Osteocyte (in vitro differentiated cells): ENCODE data around the gene IL1R2. TPM values are rescaled to one million over a fixed set of nuclear protein-coding genes. Genes with fewer than 3 reads are reported as not detected.

Source experiments
- DNase-seq: peaks from one replicate; pipeline ENCODE4 v3.0.0; 2021; ENCODE audit warnings: mixed read lengths; ENCODE audit not compliant: unreplicated experiment; ENCODE audit errors: extremely low spot score
- H3K27ac Mint-ChIP-seq: one replicate; pipeline ENCODE4 v1.8.0; 2021; ENCODE audit warnings: mild to moderate bottlenecking, mixed read lengths; ENCODE audit not compliant: unreplicated experiment
- H3K27me3 Mint-ChIP-seq: one replicate; pipeline ENCODE4 v1.8.0; 2021; ENCODE audit warnings: mixed read lengths; ENCODE audit not compliant: unreplicated experiment
- H3K36me3 Mint-ChIP-seq: one replicate; pipeline ENCODE4 v1.8.0; 2021; ENCODE audit warnings: mixed read lengths; ENCODE audit not compliant: unreplicated experiment
- H3K4me1 Mint-ChIP-seq: one replicate; pipeline ENCODE4 v1.8.0; 2021; ENCODE audit warnings: mixed read lengths; ENCODE audit not compliant: unreplicated experiment
- H3K4me3 Mint-ChIP-seq: one replicate; pipeline ENCODE4 v1.8.0; 2021; ENCODE audit warnings: mild to moderate bottlenecking, moderate library complexity, mixed read lengths; ENCODE audit not compliant: unreplicated experiment
- H3K9me3 Mint-ChIP-seq: one replicate; pipeline ENCODE4 v1.8.0; 2021; ENCODE audit warnings: mixed read lengths; ENCODE audit not compliant: unreplicated experiment
- CTCF ChIP-seq: fragments of 200-600 bp; sonication (generic); IDR thresholded peaks from 2 replicates; pipeline ENCODE4 v1.5.0; 2021; ENCODE audit warnings: antibody characterized with exemption, mild to moderate bottlenecking, moderate library complexity
- long read RNA-seq: library from polyadenylated mRNA; unstranded; transcript quantifications from one replicate; pipeline ENCODE4 v2.0.0, GENCODE V29; 2021
- total RNA-seq: library from RNA; stranded (reverse); gene quantifications from 2 replicates; pipeline ENCODE4 v1.2.1, GENCODE V29; 2021

Gene IL1R2
- not detected in 2 replicates for total RNA-seq
- long read RNA-seq: 0 reads

- H3K36me3 Mint-ChIP-seq: no peaks in the 10 kb centered on the region
- DNase-seq: no peak
- H3K9me3 Mint-ChIP-seq: no peaks in the 10 kb centered on the region
- H3K27me3 Mint-ChIP-seq: peaks cover 69% of the 10 kb centered on the region
- H3K4me3 Mint-ChIP-seq: no peak within 1 kb of the TSS
- no peak for TF ChIP-seq CTCF
- H3K4me1 Mint-ChIP-seq: no peaks in the 10 kb centered on the region
- no peak within 1 kb of the TSS for H3K27ac Mint-ChIP-seq
Observed at GRCh38 chr2:101991721-101992145, at the start of gene IL1R2. Gene IL1R2, plus strand, starts transcription at chr2:101991960. Its CDS starts 16,616 bp downstream, at chr2:102008576.

- H3K4me3 Mint-ChIP-seq: no peak overlapping the region
- H3K27ac Mint-ChIP-seq: no peak overlapping the region
- TF ChIP-seq CTCF: no peak
- peaks cover 37% of the 10 kb centered on the region for H3K27me3 Mint-ChIP-seq
- no peaks in the 10 kb centered on the region for H3K4me1 Mint-ChIP-seq
- H3K9me3 Mint-ChIP-seq: peaks cover 9% of the 10 kb centered on the region
- DNase-seq: no peak
- no peaks in the 10 kb centered on the region for H3K36me3 Mint-ChIP-seq
Observed at GRCh38 chr2:101942851-101943250, 48.9 kb upstream of the IL1R2 start.

GRCh38 chr2:101946372-101947039 lies 45.3 kb upstream of the IL1R2 start:
- Mint-ChIP-seq H3K4me3 (no peak overlapping the region), H3K9me3 (peaks cover 7% of the 10 kb centered on the region), H3K4me1 (no peaks in the 10 kb centered on the region), H3K36me3 (no peaks in the 10 kb centered on the region), H3K27me3 (peaks cover 14% of the 10 kb centered on the region), H3K27ac (no peak overlapping the region)
- DNase-seq: no peak
- no peak for TF ChIP-seq CTCF

- Mint-ChIP-seq H3K4me1 (no peaks in the 10 kb centered on the region), H3K27ac (no peak overlapping the region), H3K4me3 (no peak overlapping the region), H3K36me3 (no peaks in the 10 kb centered on the region), H3K9me3 (peaks cover 7% of the 10 kb centered on the region), H3K27me3 (peaks cover 14% of the 10 kb centered on the region)
- no peak for DNase-seq
- TF ChIP-seq CTCF: no peak
Observed at GRCh38 chr2:101947374-101947773, 44.4 kb upstream of the IL1R2 start.

DNA sequence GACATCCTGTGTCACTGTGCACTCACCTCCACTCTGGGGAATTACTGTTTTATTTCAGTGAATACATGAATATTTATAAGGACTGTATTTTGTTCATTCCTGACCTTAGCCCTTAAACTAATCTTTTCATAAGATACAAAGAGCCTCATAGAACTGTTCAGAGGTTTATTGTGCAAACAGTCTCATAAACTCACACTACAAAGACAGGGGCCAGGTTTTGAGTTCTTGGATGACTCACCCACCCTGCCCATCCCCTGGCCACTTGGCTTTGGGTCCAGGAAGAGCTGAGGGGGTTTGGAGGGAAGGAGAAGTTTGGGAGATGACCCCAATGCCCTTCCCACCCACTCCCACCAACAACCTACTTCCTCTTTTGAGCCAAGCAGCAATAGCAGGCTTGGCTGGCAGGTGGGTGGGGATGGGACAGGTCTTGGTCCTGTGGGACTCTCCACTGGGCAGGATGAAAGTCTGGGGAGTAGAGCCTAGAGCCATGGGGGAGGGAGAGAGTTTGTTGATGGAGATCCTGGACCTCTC lies 43.1 kb upstream of the IL1R2 start:
- no peaks in the 10 kb centered on the region for H3K36me3 Mint-ChIP-seq
- H3K27ac Mint-ChIP-seq: no peak overlapping the region
- H3K9me3 Mint-ChIP-seq: peaks cover 7% of the 10 kb centered on the region
- no peak overlapping the region for H3K4me3 Mint-ChIP-seq
- TF ChIP-seq CTCF: no peak
- H3K27me3 Mint-ChIP-seq: peaks cover 11% of the 10 kb centered on the region
- DNase-seq: no peak
- H3K4me1 Mint-ChIP-seq: no peaks in the 10 kb centered on the region
